Articular chondrocyte of knee joint (primary cell): ENCODE data around the gene EXOC3. TPM values are rescaled to one million over a fixed set of nuclear protein-coding genes. Genes with fewer than 3 reads are reported as not detected.

Source experiments
- total RNA-seq: library from RNA; depleted of rRNA; stranded (reverse); fragments of >200 nt; gene quantifications from 2 replicates; pipeline ENCODE4 v1.2.3, GENCODE V29; 2012

The EXOC3 gene
- 37.1 and 37.9 TPM in 2 replicates for total RNA-seq

DNA sequence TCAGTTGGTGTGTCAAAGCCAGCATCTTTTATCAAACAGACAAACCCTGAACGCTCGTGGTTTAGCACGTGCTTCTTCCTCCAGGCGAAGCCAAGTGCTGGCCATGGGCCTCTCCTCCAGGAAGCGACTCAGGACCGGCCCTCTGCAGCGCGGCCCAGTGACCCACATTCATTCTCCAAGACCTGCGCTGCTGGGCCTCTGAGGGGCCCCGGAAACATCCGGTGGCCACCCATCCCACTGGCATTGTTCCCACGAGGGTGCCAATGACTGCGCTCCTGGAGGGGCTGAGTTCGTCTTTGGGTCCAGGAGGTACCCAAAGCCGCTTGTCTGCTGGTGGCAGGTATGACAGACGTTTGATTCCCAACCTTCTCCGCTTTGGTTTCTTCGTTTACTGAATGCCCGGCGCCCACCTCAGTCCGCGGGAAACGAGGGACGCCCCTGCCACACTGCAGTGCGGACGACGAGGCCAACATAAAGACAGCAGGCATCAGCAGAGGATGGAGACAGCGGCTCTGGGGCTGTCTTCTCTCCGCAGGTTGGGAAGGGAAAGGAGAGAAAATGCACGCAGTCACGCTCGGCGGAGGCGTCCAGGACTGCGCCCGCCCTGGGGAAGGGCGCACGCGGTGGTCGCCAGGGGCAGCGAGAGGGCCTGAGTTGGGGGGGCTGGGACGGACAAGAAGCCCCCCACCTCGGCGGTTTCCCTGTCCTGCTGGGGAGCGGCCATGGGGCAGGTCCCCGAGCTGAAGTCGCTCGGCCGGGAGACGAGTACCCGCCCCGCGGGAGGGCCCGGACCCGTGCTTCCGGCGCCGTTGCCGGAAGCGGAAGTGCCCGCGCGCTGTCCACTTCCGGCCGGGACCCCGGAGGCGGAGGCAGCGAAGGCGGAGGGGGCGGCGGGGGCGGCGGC is at the start of gene EXOC3:
EXOC3 (plus strand) TSS at position 842 of the 904 bp plus-strand sequence. CDS start 3,030 bp downstream, outside the sequence.

Other genes starting within 250 kb of the EXOC3 start
- gene CCDC127, start 225.0 kb upstream of the EXOC3 start, total RNA-seq = 8.1 and 8.2 TPM in 2 replicates
- 95.6 and 112 TPM in 2 replicates for gene SDHA, start 224.9 kb upstream of the EXOC3 start, total RNA-seq
- 68.6 and 81.8 TPM in 2 replicates for gene PDCD6, start 171.5 kb upstream of the EXOC3 start, total RNA-seq
- 20.1 and 21.1 TPM in 2 replicates for gene AHRR, start 121.5 kb upstream of the EXOC3 start, total RNA-seq
- 1.1 and 1.3 TPM in 2 replicates for gene SLC9A3, start 81.3 kb downstream of the EXOC3 start, total RNA-seq
- gene CEP72, start 169.2 kb downstream of the EXOC3 start, total RNA-seq = 2.0 and 2.2 TPM in 2 replicates